ENCODE results near the gene ERG28. TPM values are rescaled to one million over a fixed set of nuclear protein-coding genes. Genes with fewer than 3 reads are reported as not detected.
A peak's percentile ranks its signal among the peaks of the same experiment; 100 is the strongest.
"Not testable (repeated sequence)": the region's sequence is repeated elsewhere in the genome, so short reads cannot be mapped to it uniquely, and the experiment has no call there.

The ERG28 gene
- total RNA-seq, 1 donor from 2014 or later = 36.1 TPM

DNA sequence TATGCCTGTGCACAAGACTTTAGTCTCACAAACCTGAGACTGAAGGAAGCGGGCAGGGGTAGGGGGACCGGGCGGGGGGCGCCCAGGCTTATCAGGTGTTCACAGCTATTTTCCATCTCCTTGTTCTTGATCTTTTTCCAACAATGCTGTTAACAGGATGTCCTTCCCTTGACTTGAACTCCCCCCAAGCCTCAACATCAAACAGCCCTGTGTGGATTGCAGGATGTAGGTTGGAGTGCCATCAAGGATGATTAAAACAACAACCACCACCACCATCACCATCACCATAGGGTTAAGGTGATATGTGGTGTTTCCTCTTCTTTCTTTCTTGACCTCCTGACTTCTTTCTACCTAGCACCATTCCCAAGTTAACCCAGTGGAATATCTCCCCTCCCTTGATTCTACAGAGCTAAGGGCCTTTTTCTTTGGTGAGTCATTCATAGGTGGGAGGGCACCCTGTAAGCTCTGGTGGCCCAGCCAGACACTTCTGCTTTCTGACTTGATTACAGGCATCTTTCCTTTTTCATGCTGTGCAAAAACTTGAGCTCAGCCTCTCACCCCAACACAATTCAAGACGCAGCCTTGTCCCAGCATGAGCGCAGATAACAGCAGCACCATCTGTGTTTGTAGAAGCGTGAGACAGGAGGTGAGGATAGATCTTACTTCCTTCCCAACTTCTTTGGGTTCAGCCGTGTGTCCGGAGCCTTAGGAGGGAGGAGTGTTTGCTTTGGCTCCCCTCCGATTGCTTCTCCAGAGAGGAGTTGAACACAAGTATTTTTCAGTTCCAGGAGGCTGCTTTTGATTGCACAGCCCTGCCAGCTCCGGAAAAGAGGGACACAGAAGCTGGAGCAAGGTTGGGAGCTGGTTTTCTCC lies 55.5 kb downstream of the ERG28 start:
- Histone ChIP-seq H3K9me3 (no peaks in the 10 kb centered on the region), H3K27ac (peak overlapping the region; percentile 62), H3K4me1 (peaks cover 21% of the 10 kb centered on the region), H3K36me3 (no peaks in the 10 kb centered on the region), H3K4me3 (peak overlapping the region; percentile 45), H3K27me3 (no peaks in the 10 kb centered on the region)
- peak; percentile 80 for ATAC-seq
- intact Hi-C loops (cut with DNase I) = no loop called here
- TF ChIP-seq, protein P1, sequence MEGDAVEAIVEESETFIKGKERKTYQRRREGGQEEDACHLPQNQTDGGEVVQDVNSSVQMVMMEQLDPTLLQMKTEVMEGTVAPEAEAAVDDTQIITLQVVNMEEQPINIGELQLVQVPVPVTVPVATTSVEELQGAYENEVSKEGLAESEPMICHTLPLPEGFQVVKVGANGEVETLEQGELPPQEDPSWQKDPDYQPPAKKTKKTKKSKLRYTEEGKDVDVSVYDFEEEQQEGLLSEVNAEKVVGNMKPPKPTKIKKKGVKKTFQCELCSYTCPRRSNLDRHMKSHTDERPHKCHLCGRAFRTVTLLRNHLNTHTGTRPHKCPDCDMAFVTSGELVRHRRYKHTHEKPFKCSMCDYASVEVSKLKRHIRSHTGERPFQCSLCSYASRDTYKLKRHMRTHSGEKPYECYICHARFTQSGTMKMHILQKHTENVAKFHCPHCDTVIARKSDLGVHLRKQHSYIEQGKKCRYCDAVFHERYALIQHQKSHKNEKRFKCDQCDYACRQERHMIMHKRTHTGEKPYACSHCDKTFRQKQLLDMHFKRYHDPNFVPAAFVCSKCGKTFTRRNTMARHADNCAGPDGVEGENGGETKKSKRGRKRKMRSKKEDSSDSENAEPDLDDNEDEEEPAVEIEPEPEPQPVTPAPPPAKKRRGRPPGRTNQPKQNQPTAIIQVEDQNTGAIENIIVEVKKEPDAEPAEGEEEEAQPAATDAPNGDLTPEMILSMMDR (IDR thresholded peaks at IDR 0.05) = no peak
- peak; percentile 66 for DNase-seq

DNA sequence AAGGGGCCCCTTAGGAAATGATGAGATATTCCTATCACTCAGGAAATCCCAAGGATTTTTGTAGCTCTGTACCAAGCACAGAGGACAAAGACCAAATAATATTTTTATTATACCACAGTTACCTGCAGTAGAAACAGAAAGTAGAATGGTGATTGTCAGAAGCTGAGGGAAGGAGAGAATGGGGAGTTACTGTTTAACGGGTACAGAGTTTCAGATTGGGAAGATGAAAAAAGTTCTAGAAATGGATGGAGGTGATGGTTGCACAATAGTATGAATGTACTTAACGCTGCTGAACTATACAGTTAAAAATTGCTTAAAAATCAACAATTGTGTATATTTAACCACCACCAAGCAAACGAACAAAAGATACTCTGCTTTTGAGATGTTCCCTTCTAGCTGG lies 58.2 kb downstream of the ERG28 start:
- no peaks in the 10 kb centered on the region for H3K36me3 ChIP-seq
- no peaks in the 10 kb centered on the region for H3K27me3 ChIP-seq
- no peak for ATAC-seq
- H3K4me1 ChIP-seq = peaks cover 19% of the 10 kb centered on the region
- no peak overlapping the region for H3K4me3 ChIP-seq
- H3K9me3 ChIP-seq = no peaks in the 10 kb centered on the region
- no peak overlapping the region for H3K27ac ChIP-seq
- TF ChIP-seq, protein P1 (IDR thresholded peaks at IDR 0.05) = no peak
- no peak for DNase-seq
- intact Hi-C loops (cut with DNase I) = no loop called here

GRCh38 chr14:75601061-75601460 lies 59.6 kb downstream of the ERG28 start:
- intact Hi-C loops (cut with DNase I); ATAC-seq; H3K36me3 ChIP-seq; H3K4me3 ChIP-seq; H3K27me3 ChIP-seq; DNase-seq; H3K27ac ChIP-seq; H3K9me3 ChIP-seq: not testable (repeated sequence)
- H3K4me1 ChIP-seq = peaks cover 19% of the 10 kb centered on the region

GRCh38 chr14:75600100-75600499 lies 60.6 kb downstream of the ERG28 start:
- intact Hi-C loops (cut with DNase I) = not testable (repeated sequence)

More at GRCh38 chr14:75600100-75600499, 60.6 kb downstream of the ERG28 start:
- H3K4me1 ChIP-seq = peaks cover 13% of the 10 kb centered on the region
- not testable (repeated sequence) for ATAC-seq, DNase-seq, H3K4me3 ChIP-seq, H3K36me3 ChIP-seq, H3K9me3 ChIP-seq, H3K27ac ChIP-seq, H3K27me3 ChIP-seq

Other genes starting within 250 kb of the ERG28 start
- gene JDP2, start 232.9 kb downstream of the ERG28 start, total RNA-seq = 58.0 TPM
- 4.9 TPM for gene BATF, start 138.4 kb downstream of the ERG28 start, total RNA-seq
- gene FLVCR2, start 82.3 kb downstream of the ERG28 start, total RNA-seq = 28.6 TPM
- gene TTLL5, start 370 bp upstream of the ERG28 start, total RNA-seq = 26.0 TPM

Measured in upper lobe of right lung (tissue), 1 donor.